WTC11 (cell line): ENCODE data around the gene OXSR1. TPM values are rescaled to one million over a fixed set of nuclear protein-coding genes. Genes with fewer than 3 reads are reported as not detected.

Experiments
- ATAC-seq: fragments of 200-7000 bp; cut with Tn5 transposase; 2 replicates; pipeline ENCODE4 v1.10.0; 2021; ENCODE audit warnings: mild to moderate bottlenecking, moderate library complexity
- CTCF ChIA-PET: fragments of 300-600 bp; sonication (Branson Sonifier 250); formaldehyde crosslinking; loops from one replicate; lab custom pipeline; 2021; ENCODE audit warnings: antibody characterized with exemption; lab: Charles Lee
- POLR2A ChIA-PET: fragments of 350-600 bp; sonication (Branson Sonifier 250); formaldehyde crosslinking; loops from one replicate; lab custom pipeline; 2021; ENCODE audit warnings: antibody characterized with exemption; lab: Charles Lee
- DNase-seq: peaks from one replicate; pipeline ENCODE4 v3.0.0; 2021; ENCODE audit warnings: low spot score
- H3K27ac Mint-ChIP-seq: 2 replicates; pipeline ENCODE4 v1.8.0; 2021; ENCODE audit warnings: mixed read lengths
- H3K27me3 Mint-ChIP-seq: 2 replicates; pipeline ENCODE4 v1.8.0; 2021; ENCODE audit warnings: low read depth, mild to moderate bottlenecking, moderate library complexity, mixed read lengths
- H3K36me3 Mint-ChIP-seq: 2 replicates; pipeline ENCODE4 v1.8.0; 2021; ENCODE audit warnings: mixed read lengths
- H3K4me1 Mint-ChIP-seq: 2 replicates; pipeline ENCODE4 v1.8.0; 2022; ENCODE audit warnings: mixed read lengths
- H3K4me3 Mint-ChIP-seq: 2 replicates; pipeline ENCODE4 v1.8.0; 2021; ENCODE audit warnings: mild to moderate bottlenecking, moderate library complexity, mixed read lengths
- H3K9me3 Mint-ChIP-seq: 2 replicates; pipeline ENCODE4 v1.8.0; 2021; ENCODE audit warnings: mixed read lengths
- HMGA2 ChIP-seq: fragments of 250-450 bp; sonication (Bioruptor Pico); IDR thresholded peaks from 2 replicates; pipeline ENCODE4 v1.4.0; 2021; ENCODE audit warnings: mild to moderate bottlenecking, moderate library complexity
- NFATC4 ChIP-seq: fragments of 250-450 bp; sonication (Bioruptor Pico); IDR thresholded peaks from 2 replicates; pipeline ENCODE4 v1.9.0; 2021; ENCODE audit warnings: mild to moderate bottlenecking
- RORB ChIP-seq: fragments of 250-450 bp; sonication (Bioruptor Pico); IDR thresholded peaks from 2 replicates; pipeline ENCODE4 v1.9.0; 2021; ENCODE audit warnings: mild to moderate bottlenecking
- ZNF232 ChIP-seq: sonication (generic); formaldehyde crosslinking; IDR thresholded peaks from 2 replicates; pipeline ENCODE4 v1.8.0; 2022; ENCODE audit warnings: mild to moderate bottlenecking, missing genetic modification reagents
- ZNF416 ChIP-seq: fragments of 250-450 bp; sonication (Bioruptor Pico); IDR thresholded peaks from 2 replicates; pipeline ENCODE4 v1.9.0; 2021; ENCODE audit warnings: mild to moderate bottlenecking, inconsistent platforms
- total RNA-seq: library from RNA; stranded (reverse); gene quantifications from 3 replicates; pipeline ENCODE4 v1.2.3, GENCODE V29; 2021
- TF ChIP-seq, protein P1 (sequence below): sonication (generic); formaldehyde crosslinking; IDR thresholded peaks from 2 replicates; pipeline ENCODE4 v1.8.1; 2022; ENCODE audit warnings: low read depth, mild to moderate bottlenecking, moderate library complexity, missing genetic modification reagents, borderline replicate concordance
- TF ChIP-seq, protein P2 (sequence below): sonication (generic); formaldehyde crosslinking; IDR thresholded peaks from 2 replicates; pipeline ENCODE4 v1.8.0; 2022; ENCODE audit warnings: mild to moderate bottlenecking, missing genetic modification reagents
- TF ChIP-seq, protein P3 (sequence below): sonication (generic); formaldehyde crosslinking; IDR thresholded peaks from 2 replicates; pipeline ENCODE4 v1.8.0; 2022; ENCODE audit warnings: mild to moderate bottlenecking, missing genetic modification reagents
- TF ChIP-seq, protein P4 (sequence below): sonication (generic); formaldehyde crosslinking; IDR thresholded peaks from 2 replicates; pipeline ENCODE4 v1.8.1; 2023; ENCODE audit warnings: mild to moderate bottlenecking, missing genetic modification reagents, moderate library complexity
- TF ChIP-seq, protein P5 (sequence below): sonication (generic); formaldehyde crosslinking; IDR thresholded peaks from 2 replicates; pipeline ENCODE4 v1.8.1; 2023; ENCODE audit warnings: mild to moderate bottlenecking, missing genetic modification reagents, borderline replicate concordance
- TF ChIP-seq, protein P6 (sequence below): fragments of 250-450 bp; sonication (Bioruptor Pico); IDR thresholded peaks from 2 replicates; pipeline ENCODE4 v1.9.0; 2021; ENCODE audit warnings: moderate library complexity, mild to moderate bottlenecking, inconsistent platforms, borderline replicate concordance
- TF ChIP-seq, protein P7 (sequence below): fragments of 250-450 bp; sonication (Bioruptor Pico); IDR thresholded peaks from 2 replicates; pipeline ENCODE4 v1.8.0; 2021; ENCODE audit warnings: mild to moderate bottlenecking
- TF ChIP-seq, protein P8 (sequence below): sonication (generic); formaldehyde crosslinking; IDR thresholded peaks from 2 replicates; pipeline ENCODE4 v1.8.0; 2022; ENCODE audit warnings: missing genetic modification reagents
- TF ChIP-seq, protein P9 (sequence below): fragments of 250-450 bp; sonication (Bioruptor Pico); IDR thresholded peaks from 2 replicates; pipeline ENCODE4 v1.9.0; 2021; ENCODE audit warnings: mild to moderate bottlenecking, borderline replicate concordance

Gene OXSR1
- total RNA-seq, 1 experiment from 2014 or later: 50.6 TPM

DNA sequence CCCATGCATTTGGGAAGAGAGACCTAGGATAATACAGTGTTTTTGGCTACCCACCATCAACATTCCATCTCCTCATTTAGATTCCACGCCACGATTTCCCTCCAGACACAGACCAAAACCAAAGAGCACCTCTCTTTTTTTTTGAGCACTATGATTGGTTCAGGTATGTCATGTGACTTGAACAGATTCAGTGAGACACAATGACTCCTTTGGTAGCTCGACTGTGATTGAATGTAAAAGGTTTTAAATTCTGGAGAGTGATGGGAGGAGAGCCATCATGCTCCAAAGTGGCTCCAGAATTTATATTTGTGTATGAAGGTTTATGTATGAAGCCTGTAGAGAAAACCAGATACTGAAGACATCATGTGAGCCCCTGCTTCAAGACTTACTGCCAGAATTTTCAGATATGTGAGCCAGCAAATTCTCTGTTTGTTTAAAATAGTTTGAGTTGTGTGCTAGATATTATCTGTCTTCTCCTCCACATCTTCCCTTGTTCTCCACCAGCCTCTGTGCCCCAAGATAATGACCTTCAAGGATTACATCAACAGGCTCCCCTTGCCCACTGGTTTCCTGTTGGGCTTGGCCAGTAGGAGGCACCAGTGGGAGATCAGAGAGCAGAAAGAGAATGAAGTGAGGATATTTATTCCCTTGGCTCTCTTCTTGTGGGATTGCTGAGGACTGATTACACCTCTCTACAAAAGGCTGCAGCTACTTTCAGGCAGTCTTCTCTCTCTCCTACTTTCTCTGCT is 14.4 kb upstream of the OXSR1 start:
- ATAC-seq (peak; percentile 60), DNase-seq (peak; percentile 26)
- TF ChIP-seq, protein P1, sequence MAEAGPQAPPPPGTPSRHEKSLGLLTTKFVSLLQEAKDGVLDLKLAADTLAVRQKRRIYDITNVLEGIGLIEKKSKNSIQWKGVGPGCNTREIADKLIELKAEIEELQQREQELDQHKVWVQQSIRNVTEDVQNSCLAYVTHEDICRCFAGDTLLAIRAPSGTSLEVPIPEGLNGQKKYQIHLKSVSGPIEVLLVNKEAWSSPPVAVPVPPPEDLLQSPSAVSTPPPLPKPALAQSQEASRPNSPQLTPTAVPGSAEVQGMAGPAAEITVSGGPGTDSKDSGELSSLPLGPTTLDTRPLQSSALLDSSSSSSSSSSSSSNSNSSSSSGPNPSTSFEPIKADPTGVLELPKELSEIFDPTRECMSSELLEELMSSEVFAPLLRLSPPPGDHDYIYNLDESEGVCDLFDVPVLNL (CRISPR knock-in tag): no peak
- TF ChIP-seq, protein P2, sequence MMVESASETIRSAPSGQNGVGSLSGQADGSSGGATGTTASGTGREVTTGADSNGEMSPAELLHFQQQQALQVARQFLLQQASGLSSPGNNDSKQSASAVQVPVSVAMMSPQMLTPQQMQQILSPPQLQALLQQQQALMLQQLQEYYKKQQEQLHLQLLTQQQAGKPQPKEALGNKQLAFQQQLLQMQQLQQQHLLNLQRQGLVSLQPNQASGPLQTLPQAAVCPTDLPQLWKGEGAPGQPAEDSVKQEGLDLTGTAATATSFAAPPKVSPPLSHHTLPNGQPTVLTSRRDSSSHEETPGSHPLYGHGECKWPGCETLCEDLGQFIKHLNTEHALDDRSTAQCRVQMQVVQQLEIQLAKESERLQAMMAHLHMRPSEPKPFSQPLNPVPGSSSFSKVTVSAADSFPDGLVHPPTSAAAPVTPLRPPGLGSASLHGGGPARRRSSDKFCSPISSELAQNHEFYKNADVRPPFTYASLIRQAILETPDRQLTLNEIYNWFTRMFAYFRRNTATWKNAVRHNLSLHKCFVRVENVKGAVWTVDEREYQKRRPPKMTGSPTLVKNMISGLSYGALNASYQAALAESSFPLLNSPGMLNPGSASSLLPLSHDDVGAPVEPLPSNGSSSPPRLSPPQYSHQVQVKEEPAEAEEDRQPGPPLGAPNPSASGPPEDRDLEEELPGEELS (CRISPR knock-in tag): no peak
- TF ChIP-seq, protein P3, sequence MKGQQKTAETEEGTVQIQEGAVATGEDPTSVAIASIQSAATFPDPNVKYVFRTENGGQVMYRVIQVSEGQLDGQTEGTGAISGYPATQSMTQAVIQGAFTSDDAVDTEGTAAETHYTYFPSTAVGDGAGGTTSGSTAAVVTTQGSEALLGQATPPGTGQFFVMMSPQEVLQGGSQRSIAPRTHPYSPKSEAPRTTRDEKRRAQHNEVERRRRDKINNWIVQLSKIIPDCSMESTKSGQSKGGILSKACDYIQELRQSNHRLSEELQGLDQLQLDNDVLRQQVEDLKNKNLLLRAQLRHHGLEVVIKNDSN (CRISPR knock-in tag): 0 out of 2 replicates have a peak, but pooled peaks have one; percentile 14
- TF ChIP-seq ZNF416 (CRISPR knock-in tag): no peak
- TF ChIP-seq, protein P4, sequence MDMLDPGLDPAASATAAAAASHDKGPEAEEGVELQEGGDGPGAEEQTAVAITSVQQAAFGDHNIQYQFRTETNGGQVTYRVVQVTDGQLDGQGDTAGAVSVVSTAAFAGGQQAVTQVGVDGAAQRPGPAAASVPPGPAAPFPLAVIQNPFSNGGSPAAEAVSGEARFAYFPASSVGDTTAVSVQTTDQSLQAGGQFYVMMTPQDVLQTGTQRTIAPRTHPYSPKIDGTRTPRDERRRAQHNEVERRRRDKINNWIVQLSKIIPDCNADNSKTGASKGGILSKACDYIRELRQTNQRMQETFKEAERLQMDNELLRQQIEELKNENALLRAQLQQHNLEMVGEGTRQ (CRISPR knock-in tag): peak; percentile 63
- TF ChIP-seq, protein P5, sequence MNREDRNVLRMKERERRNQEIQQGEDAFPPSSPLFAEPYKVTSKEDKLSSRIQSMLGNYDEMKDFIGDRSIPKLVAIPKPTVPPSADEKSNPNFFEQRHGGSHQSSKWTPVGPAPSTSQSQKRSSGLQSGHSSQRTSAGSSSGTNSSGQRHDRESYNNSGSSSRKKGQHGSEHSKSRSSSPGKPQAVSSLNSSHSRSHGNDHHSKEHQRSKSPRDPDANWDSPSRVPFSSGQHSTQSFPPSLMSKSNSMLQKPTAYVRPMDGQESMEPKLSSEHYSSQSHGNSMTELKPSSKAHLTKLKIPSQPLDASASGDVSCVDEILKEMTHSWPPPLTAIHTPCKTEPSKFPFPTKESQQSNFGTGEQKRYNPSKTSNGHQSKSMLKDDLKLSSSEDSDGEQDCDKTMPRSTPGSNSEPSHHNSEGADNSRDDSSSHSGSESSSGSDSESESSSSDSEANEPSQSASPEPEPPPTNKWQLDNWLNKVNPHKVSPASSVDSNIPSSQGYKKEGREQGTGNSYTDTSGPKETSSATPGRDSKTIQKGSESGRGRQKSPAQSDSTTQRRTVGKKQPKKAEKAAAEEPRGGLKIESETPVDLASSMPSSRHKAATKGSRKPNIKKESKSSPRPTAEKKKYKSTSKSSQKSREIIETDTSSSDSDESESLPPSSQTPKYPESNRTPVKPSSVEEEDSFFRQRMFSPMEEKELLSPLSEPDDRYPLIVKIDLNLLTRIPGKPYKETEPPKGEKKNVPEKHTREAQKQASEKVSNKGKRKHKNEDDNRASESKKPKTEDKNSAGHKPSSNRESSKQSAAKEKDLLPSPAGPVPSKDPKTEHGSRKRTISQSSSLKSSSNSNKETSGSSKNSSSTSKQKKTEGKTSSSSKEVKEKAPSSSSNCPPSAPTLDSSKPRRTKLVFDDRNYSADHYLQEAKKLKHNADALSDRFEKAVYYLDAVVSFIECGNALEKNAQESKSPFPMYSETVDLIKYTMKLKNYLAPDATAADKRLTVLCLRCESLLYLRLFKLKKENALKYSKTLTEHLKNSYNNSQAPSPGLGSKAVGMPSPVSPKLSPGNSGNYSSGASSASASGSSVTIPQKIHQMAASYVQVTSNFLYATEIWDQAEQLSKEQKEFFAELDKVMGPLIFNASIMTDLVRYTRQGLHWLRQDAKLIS: no peak
- TF ChIP-seq ZNF232 (CRISPR knock-in tag): no peak
- no peak for TF ChIP-seq NFATC4 (CRISPR knock-in tag)
- TF ChIP-seq, protein P6, sequence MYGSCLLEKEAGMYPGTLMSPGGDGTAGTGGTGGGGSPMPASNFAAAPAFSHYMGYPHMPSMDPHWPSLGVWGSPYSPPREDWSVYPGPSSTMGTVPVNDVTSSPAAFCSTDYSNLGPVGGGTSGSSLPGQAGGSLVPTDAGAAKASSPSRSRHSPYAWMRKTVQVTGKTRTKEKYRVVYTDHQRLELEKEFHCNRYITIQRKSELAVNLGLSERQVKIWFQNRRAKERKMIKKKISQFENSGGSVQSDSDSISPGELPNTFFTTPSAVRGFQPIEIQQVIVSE: no peak
- TF ChIP-seq, protein P7, sequence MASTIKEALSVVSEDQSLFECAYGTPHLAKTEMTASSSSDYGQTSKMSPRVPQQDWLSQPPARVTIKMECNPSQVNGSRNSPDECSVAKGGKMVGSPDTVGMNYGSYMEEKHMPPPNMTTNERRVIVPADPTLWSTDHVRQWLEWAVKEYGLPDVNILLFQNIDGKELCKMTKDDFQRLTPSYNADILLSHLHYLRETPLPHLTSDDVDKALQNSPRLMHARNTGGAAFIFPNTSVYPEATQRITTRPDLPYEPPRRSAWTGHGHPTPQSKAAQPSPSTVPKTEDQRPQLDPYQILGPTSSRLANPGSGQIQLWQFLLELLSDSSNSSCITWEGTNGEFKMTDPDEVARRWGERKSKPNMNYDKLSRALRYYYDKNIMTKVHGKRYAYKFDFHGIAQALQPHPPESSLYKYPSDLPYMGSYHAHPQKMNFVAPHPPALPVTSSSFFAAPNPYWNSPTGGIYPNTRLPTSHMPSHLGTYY: no peak
- no peak for TF ChIP-seq HMGA2
- no peak for TF ChIP-seq RORB (CRISPR knock-in tag)
- TF ChIP-seq, protein P8, sequence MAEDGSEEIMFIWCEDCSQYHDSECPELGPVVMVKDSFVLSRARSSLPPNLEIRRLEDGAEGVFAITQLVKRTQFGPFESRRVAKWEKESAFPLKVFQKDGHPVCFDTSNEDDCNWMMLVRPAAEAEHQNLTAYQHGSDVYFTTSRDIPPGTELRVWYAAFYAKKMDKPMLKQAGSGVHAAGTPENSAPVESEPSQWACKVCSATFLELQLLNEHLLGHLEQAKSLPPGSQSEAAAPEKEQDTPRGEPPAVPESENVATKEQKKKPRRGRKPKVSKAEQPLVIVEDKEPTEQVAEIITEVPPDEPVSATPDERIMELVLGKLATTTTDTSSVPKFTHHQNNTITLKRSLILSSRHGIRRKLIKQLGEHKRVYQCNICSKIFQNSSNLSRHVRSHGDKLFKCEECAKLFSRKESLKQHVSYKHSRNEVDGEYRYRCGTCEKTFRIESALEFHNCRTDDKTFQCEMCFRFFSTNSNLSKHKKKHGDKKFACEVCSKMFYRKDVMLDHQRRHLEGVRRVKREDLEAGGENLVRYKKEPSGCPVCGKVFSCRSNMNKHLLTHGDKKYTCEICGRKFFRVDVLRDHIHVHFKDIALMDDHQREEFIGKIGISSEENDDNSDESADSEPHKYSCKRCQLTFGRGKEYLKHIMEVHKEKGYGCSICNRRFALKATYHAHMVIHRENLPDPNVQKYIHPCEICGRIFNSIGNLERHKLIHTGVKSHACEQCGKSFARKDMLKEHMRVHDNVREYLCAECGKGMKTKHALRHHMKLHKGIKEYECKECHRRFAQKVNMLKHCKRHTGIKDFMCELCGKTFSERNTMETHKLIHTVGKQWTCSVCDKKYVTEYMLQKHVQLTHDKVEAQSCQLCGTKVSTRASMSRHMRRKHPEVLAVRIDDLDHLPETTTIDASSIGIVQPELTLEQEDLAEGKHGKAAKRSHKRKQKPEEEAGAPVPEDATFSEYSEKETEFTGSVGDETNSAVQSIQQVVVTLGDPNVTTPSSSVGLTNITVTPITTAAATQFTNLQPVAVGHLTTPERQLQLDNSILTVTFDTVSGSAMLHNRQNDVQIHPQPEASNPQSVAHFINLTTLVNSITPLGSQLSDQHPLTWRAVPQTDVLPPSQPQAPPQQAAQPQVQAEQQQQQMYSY (CRISPR knock-in tag): peak; percentile 31; the same call in 1 of the 2 replicates
- TF ChIP-seq, protein P9, sequence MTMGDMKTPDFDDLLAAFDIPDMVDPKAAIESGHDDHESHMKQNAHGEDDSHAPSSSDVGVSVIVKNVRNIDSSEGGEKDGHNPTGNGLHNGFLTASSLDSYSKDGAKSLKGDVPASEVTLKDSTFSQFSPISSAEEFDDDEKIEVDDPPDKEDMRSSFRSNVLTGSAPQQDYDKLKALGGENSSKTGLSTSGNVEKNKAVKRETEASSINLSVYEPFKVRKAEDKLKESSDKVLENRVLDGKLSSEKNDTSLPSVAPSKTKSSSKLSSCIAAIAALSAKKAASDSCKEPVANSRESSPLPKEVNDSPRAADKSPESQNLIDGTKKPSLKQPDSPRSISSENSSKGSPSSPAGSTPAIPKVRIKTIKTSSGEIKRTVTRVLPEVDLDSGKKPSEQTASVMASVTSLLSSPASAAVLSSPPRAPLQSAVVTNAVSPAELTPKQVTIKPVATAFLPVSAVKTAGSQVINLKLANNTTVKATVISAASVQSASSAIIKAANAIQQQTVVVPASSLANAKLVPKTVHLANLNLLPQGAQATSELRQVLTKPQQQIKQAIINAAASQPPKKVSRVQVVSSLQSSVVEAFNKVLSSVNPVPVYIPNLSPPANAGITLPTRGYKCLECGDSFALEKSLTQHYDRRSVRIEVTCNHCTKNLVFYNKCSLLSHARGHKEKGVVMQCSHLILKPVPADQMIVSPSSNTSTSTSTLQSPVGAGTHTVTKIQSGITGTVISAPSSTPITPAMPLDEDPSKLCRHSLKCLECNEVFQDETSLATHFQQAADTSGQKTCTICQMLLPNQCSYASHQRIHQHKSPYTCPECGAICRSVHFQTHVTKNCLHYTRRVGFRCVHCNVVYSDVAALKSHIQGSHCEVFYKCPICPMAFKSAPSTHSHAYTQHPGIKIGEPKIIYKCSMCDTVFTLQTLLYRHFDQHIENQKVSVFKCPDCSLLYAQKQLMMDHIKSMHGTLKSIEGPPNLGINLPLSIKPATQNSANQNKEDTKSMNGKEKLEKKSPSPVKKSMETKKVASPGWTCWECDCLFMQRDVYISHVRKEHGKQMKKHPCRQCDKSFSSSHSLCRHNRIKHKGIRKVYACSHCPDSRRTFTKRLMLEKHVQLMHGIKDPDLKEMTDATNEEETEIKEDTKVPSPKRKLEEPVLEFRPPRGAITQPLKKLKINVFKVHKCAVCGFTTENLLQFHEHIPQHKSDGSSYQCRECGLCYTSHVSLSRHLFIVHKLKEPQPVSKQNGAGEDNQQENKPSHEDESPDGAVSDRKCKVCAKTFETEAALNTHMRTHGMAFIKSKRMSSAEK (CRISPR knock-in tag): no peak
- ChIA-PET CTCF (interaction anchor here (0.6 to 1.0 kb wide), 2 partner anchors 14 to 298 kb away, joined by 3 read pairs; partner anchors contain the start of gene ACAA1), POLR2A (no interaction called here)
- H3K27ac Mint-ChIP-seq: no peak overlapping the region
- peaks cover 2% of the 10 kb centered on the region; the same call in 1 of the 2 replicates for H3K36me3 Mint-ChIP-seq
- H3K4me3 Mint-ChIP-seq: no peak overlapping the region
- H3K9me3 Mint-ChIP-seq: peaks cover 19% of the 10 kb centered on the region
- H3K4me1 Mint-ChIP-seq: no peaks in the 10 kb centered on the region
- peaks cover 8% of the 10 kb centered on the region for H3K27me3 Mint-ChIP-seq
